GM13976 (cell line): ENCODE data around the gene RAB13.

Experiments
- DNase-seq: peaks from one replicate; pipeline ENCODE4 v3.0.0; 2012; ENCODE audit warnings: low spot score
- in situ Hi-C: fragments of 300-500 bp; cut with MboI; formaldehyde crosslinking; loops from one replicate; pipeline ENCODE4 v1.12.0; 2022; ENCODE audit warnings: low sequenced_read_pairs, mixed read lengths, inconsistent platforms; ENCODE audit not compliant: unreplicated experiment
- TF ChIP-seq, protein P1 (sequence below): IDR thresholded peaks from 2 replicates; pipeline ENCODE4 v1.5.1; 2012; ENCODE audit warnings: borderline replicate concordance, mild to moderate bottlenecking; ENCODE audit not compliant: insufficient read depth; ENCODE audit errors: extremely low read depth, missing control alignments, control extremely low read depth

Gene RAB13

DNA sequence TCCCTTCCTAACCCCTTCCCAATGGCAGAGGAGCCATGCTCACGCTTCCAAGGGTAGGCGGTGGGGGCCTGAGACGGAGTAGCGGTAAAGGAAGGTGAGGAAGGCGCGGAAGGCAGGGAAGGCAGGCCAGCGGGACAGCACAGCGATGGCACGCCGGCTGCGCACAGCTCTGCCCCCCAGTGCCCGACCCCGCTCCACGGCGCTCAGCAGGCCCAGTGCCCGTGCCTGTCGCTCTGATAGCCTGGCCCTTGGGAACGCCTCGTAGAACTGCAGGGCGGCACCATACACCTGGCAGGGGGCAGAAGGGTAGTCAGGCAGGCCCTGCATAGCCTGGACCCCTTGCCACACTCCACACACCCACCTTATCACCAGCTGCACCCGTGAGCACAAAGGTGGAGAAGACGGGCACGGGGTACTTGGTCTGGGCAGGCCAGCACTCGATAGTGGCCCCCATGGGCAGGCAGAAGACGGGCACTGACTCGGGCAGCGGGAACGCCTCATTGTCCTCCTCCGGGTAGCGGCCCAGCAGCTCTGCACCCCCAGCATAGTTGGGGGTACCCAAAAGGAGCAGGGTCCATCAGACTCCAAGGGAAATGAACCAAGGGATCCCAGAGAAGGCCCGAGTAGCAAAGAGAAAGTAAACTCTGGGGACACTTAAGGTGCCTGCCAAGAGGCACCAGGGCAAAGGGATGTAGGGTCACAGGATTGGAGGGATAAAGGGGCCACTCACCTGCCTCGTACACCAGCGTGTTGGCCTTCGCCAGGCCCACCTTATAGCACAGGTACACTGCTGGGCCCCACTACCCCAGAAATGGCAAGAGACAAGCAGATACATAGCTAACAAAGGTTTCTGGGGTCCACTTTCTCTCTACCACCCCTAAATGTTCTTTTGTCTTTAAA is 44.1 kb downstream of the RAB13 start:
- TF ChIP-seq, protein P1, sequence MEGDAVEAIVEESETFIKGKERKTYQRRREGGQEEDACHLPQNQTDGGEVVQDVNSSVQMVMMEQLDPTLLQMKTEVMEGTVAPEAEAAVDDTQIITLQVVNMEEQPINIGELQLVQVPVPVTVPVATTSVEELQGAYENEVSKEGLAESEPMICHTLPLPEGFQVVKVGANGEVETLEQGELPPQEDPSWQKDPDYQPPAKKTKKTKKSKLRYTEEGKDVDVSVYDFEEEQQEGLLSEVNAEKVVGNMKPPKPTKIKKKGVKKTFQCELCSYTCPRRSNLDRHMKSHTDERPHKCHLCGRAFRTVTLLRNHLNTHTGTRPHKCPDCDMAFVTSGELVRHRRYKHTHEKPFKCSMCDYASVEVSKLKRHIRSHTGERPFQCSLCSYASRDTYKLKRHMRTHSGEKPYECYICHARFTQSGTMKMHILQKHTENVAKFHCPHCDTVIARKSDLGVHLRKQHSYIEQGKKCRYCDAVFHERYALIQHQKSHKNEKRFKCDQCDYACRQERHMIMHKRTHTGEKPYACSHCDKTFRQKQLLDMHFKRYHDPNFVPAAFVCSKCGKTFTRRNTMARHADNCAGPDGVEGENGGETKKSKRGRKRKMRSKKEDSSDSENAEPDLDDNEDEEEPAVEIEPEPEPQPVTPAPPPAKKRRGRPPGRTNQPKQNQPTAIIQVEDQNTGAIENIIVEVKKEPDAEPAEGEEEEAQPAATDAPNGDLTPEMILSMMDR = no peak
- no peak for DNase-seq
- in situ Hi-C loops = no loop called here

DNA sequence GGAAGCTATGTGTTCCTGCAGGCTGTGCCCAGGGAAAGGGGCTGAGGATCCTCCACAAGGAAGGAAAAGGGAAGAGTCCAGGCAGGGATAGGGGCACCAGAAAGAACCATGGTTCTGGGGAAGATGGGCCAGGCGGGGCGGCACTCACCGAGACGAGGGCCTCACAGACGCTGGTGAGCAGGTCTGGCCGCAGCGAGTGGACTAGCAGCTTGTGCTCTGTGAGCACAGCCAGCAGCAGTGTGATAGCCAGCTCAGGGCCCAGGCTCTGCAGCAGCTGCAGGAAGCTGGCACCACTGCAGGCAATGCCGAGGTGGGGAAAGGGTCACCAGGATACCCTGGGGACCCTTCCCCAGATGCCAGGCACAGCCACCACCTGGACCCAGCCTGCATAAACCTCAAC is 45.4 kb downstream of the RAB13 start:
- DNase-seq = no peak
- in situ Hi-C loops = no loop called here
- TF ChIP-seq, protein P1 = no peak

DNA sequence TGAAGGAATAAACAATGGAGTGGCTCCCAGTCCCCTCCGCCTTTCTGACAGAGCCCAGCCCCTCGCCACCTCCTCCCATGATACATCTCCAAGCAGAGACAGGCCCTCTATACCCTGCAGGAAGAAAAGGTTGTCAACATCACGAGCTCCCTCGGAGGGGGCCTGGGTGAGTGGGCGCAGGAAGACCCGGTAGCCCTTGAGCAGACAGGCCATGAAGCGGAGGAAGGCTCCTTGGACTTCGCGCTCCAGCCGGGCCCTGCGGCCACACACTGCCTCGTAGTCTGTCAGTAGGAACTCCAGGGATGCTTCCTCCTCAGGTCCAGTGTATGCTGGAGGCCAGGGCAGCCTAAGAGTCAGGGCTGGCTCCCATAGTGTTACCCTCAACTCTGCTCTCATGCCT is 46.7 kb downstream of the RAB13 start:
- TF ChIP-seq, protein P1 = no peak
- in situ Hi-C loops = no loop called here
- DNase-seq = no peak

DNA sequence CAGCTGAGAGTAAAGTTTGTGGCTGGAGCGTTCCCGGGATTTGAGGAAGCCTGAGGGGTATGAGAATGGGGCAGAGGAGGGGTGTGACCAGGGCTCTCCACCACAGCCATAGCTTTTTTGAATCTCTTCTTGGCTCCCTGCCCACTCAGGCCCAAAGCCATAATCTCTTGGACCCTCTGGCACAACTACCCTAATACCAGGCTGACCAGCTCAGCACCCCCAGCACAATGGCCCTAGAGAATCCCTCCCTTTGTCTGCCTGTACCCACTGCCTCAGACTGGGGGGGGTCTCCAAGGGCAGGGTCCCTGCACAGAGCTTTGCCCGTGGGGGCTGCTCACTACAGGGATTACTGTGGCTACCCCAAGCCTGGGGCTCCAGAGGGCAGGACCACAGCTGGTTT is 47.1 kb downstream of the RAB13 start:
- in situ Hi-C loops = no loop called here
- TF ChIP-seq, protein P1 = no peak

DNA sequence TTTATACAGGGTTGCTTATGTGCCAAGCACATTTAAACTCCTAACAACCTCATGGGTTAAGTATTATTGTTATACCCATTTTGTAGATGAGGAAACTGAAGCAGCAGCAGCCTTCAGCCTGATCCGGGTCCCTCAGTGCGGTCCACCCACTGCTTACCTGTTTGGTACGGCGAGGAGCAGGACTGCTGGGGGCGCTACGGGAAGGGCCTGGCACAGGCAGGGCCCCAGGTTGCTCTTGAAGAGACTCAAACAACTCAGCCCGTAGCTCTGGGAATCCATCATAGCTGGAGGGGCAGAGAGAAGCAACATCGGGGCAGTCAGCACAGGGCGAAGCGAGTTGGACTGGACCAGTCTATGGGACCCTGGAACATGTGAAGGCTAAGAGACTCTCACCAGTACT is 48.8 kb downstream of the RAB13 start:
- TF ChIP-seq, protein P1 = no peak
- no peak for DNase-seq
- in situ Hi-C loops = no loop called here

More for the DNA sequence above, 47.1 kb downstream of the RAB13 start:
- no peak for DNase-seq

DNA sequence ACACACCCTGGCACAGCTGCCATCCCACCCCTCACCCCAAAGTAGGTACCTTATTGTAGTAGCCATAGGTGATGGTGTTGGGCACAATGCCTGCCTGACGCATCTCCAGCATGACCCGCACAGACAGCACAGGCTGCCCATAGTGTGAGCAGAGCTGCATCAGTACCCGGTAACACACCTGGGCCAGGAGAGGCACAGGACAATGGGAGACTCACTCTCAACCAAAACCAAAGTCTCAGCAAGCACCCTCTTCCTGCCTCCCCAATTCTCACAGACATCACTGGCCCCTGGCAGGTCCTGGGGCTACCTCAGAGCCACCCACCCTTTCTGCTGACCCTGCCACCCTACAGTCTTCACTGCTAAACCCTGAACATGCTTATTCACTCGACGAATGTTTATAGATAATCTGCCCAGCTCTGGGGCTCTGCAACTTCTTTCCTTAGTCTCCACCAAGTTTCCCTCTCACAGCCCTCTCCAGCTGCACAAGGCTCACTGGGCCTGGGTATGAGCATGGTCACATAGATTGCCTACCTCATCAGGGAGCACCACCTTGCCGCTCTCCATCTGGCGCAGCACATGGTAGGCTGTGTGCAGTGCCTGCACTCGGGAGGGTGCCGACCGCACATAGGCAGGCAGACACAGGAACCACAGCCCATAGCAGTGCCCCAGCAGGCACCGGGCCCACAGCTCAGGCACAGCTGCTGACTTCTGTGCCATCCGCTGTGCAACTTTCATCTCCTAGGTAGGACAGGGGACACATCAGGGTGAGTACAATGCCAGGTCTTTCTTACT is 49.9 kb downstream of the RAB13 start:
- TF ChIP-seq, protein P1 = no peak
- in situ Hi-C loops = no loop called here
- no peak for DNase-seq
